GM23338 (cell line): ENCODE results near the gene MYO3B.

Experiments used
- CREB1 ChIP-seq: fragments of 250-450 bp; sonication (Bioruptor Pico); IDR thresholded peaks from 2 replicates; pipeline ENCODE4 v1.5.0; 2020; ENCODE audit warnings: low read depth, mild to moderate bottlenecking, moderate library complexity
- EZH2 ChIP-seq: fragments of 200-600 bp; sonication (generic); IDR thresholded peaks from one replicate; pipeline ENCODE4 v1.8.0; 2017; ENCODE audit warnings: antibody characterized with exemption, mild to moderate bottlenecking, low read depth; ENCODE audit not compliant: unreplicated experiment
- EZH2phosphoT487 ChIP-seq: fragments of 200-600 bp; sonication (generic); IDR thresholded peaks from one replicate; pipeline ENCODE4 v1.8.1; 2018; ENCODE audit warnings: antibody characterized with exemption; ENCODE audit not compliant: unreplicated experiment
- POLR2AphosphoS5 ChIP-seq: IDR thresholded peaks from 2 replicates; pipeline ENCODE4 v1.6.1; 2016; ENCODE audit warnings: antibody characterized with exemption, low read depth
- STAT1 ChIP-seq: IDR thresholded peaks from one replicate; pipeline ENCODE4 v1.6.1; 2016; ENCODE audit warnings: antibody characterized with exemption; ENCODE audit not compliant: unreplicated experiment
- ZNF114 ChIP-seq: fragments of 250-450 bp; sonication (Bioruptor Pico); IDR thresholded peaks from 2 replicates; pipeline ENCODE4 v1.5.0; 2020; ENCODE audit warnings: mild to moderate bottlenecking, moderate library complexity
- TF ChIP-seq, protein P1 (sequence below), 2 experiments: fragments of 200-600 bp in 1 of 2; sonication (generic) in 1 of 2; conservative IDR thresholded peaks; 2 replicates each; pipeline versions ENCODE4 v1.5.1 to v1.6.1; 2016 to 2017; ENCODE audit warnings: antibody characterized with exemption in 2 of 2, low read depth in 2 of 2, mild to moderate bottlenecking in 2 of 2, moderate library complexity in 1 of 2
- TF ChIP-seq, protein P2 (sequence below): IDR thresholded peaks from one replicate; pipeline ENCODE4 v1.6.1; 2018; ENCODE audit warnings: antibody characterized with exemption; ENCODE audit not compliant: unreplicated experiment

DNA sequence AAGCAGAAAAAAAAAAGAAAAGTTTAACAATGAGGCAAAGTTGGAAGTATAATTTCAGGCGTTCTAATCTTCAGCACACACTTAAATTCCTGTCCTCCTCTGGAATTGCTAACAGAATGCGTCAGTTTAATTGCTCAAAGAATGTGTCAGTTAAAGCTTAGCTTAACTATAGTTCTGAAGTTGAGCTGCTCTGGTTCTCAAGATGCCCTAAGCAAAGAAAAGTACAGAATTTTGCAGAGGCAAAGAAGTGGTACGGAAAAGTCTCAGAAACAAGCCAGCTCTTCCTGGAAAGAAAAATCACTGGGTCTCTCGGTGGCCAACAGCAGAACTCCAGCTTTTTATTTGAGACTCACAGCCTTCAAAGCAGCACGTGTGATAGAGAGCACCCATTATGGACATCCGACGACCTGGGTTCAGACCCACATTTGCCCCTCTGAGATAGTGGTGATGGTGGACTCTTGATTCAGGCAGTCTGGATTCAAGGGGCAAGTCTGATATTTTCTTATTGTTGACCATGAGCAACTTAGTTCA, 22.2 kb upstream of the MYO3B start:
- TF ChIP-seq, protein P1, sequence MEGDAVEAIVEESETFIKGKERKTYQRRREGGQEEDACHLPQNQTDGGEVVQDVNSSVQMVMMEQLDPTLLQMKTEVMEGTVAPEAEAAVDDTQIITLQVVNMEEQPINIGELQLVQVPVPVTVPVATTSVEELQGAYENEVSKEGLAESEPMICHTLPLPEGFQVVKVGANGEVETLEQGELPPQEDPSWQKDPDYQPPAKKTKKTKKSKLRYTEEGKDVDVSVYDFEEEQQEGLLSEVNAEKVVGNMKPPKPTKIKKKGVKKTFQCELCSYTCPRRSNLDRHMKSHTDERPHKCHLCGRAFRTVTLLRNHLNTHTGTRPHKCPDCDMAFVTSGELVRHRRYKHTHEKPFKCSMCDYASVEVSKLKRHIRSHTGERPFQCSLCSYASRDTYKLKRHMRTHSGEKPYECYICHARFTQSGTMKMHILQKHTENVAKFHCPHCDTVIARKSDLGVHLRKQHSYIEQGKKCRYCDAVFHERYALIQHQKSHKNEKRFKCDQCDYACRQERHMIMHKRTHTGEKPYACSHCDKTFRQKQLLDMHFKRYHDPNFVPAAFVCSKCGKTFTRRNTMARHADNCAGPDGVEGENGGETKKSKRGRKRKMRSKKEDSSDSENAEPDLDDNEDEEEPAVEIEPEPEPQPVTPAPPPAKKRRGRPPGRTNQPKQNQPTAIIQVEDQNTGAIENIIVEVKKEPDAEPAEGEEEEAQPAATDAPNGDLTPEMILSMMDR (conservative IDR thresholded peaks at IDR 0.05; ENCODE audit: low read depth in 2 of 2), result no peak; a peak in 1 of 4 replicates
- TF ChIP-seq ZNF114 (CRISPR knock-in tag) (no peak), STAT1 (no peak), CREB1 (CRISPR knock-in tag) (no peak), EZH2 (no peak), POLR2AphosphoS5 (no peak), EZH2phosphoT487 (no peak)
- TF ChIP-seq, protein P2, sequence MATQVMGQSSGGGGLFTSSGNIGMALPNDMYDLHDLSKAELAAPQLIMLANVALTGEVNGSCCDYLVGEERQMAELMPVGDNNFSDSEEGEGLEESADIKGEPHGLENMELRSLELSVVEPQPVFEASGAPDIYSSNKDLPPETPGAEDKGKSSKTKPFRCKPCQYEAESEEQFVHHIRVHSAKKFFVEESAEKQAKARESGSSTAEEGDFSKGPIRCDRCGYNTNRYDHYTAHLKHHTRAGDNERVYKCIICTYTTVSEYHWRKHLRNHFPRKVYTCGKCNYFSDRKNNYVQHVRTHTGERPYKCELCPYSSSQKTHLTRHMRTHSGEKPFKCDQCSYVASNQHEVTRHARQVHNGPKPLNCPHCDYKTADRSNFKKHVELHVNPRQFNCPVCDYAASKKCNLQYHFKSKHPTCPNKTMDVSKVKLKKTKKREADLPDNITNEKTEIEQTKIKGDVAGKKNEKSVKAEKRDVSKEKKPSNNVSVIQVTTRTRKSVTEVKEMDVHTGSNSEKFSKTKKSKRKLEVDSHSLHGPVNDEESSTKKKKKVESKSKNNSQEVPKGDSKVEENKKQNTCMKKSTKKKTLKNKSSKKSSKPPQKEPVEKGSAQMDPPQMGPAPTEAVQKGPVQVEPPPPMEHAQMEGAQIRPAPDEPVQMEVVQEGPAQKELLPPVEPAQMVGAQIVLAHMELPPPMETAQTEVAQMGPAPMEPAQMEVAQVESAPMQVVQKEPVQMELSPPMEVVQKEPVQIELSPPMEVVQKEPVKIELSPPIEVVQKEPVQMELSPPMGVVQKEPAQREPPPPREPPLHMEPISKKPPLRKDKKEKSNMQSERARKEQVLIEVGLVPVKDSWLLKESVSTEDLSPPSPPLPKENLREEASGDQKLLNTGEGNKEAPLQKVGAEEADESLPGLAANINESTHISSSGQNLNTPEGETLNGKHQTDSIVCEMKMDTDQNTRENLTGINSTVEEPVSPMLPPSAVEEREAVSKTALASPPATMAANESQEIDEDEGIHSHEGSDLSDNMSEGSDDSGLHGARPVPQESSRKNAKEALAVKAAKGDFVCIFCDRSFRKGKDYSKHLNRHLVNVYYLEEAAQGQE, result no peak
